Fibroblast of lung (primary cell): ENCODE results near the gene C1QTNF9. TPM values are rescaled to one million over a fixed set of nuclear protein-coding genes. Genes with fewer than 3 reads are reported as not detected.

Source experiments
- DNase-seq, 2 donors: peaks; one replicate each; pipeline versions ENCODE4 v3.0.0 to v3.0.0-alpha.2; 2010; ENCODE audit warnings: low read depth in 2 of 2
- H2AFZ ChIP-seq: 2 replicates; pipeline ENCODE4 v1.5.1; 2012; ENCODE audit warnings: low read length, control low read depth, inconsistent platforms
- H3K27ac ChIP-seq: 2 replicates; pipeline ENCODE4 v1.5.1; 2011; ENCODE audit warnings: low read length, control low read depth; ENCODE audit not compliant: insufficient read depth
- H3K27me3 ChIP-seq: 2 replicates; pipeline ENCODE4 v1.5.1; 2011; ENCODE audit warnings: mild to moderate bottlenecking, low read length; ENCODE audit not compliant: control insufficient read depth, insufficient read depth
- H3K36me3 ChIP-seq: 2 replicates; pipeline ENCODE4 v1.5.1; 2011; ENCODE audit warnings: low read length; ENCODE audit not compliant: control insufficient read depth, insufficient read depth
- H3K4me1 ChIP-seq: 2 replicates; pipeline ENCODE4 v1.5.1; 2011; ENCODE audit warnings: low read length; ENCODE audit not compliant: control insufficient read depth, insufficient read depth; ENCODE audit errors: extremely low read depth
- H3K4me2 ChIP-seq: 2 replicates; pipeline ENCODE4 v1.5.1; 2011; ENCODE audit warnings: low read length, control low read depth; ENCODE audit not compliant: insufficient read depth; ENCODE audit errors: extremely low read depth
- H3K4me3 ChIP-seq, 4 experiments: fragments of 200-600 bp in 1 of 4; sonication (generic) in 1 of 4; replicated peaks in 1 of 4; 2 replicates each; pipeline ENCODE4 v1.5.1; 2011 to 2016; ENCODE audit warnings: low read length in 4 of 4, low read depth in 3 of 4, mild to moderate bottlenecking in 3 of 4, control low read depth in 2 of 4, inconsistent platforms in 1 of 4, mixed read lengths in 1 of 4; ENCODE audit not compliant: insufficient read depth in 1 of 4; ENCODE audit errors: control extremely low read depth in 1 of 4
- H3K79me2 ChIP-seq: 2 replicates; pipeline ENCODE4 v1.5.1; 2012; ENCODE audit warnings: mild to moderate bottlenecking, low read length, inconsistent platforms; ENCODE audit not compliant: control insufficient read depth, insufficient read depth
- H3K9ac ChIP-seq: 2 replicates; pipeline ENCODE4 v1.5.1; 2011; ENCODE audit warnings: mild to moderate bottlenecking, low read length, control low read depth; ENCODE audit not compliant: insufficient read depth
- H3K9me3 ChIP-seq: 2 replicates; pipeline ENCODE4 v1.5.1; 2012; ENCODE audit warnings: low read depth, low read length; ENCODE audit not compliant: control insufficient read depth, insufficient read depth
- H4K20me1 ChIP-seq: 2 replicates; pipeline ENCODE4 v1.5.1; 2011; ENCODE audit warnings: low read length; ENCODE audit not compliant: control insufficient read depth, insufficient read depth; ENCODE audit errors: extremely low read depth
- CTCF ChIP-seq, 2 donors: IDR thresholded peaks in 1 of 2; conservative IDR thresholded peaks in 1 of 2; 1 replicate in 1 of 2; 2 replicates in 1 of 2; pipeline ENCODE4 v1.5.1; 2011 to 2012; ENCODE audit warnings: low read length in 2 of 2, control low read depth in 1 of 2, inconsistent platforms in 1 of 2, low read depth in 1 of 2, mild to moderate bottlenecking in 1 of 2
- EZH2 ChIP-seq: IDR thresholded peaks from 2 replicates; pipeline ENCODE4 v1.5.1; 2012; ENCODE audit warnings: low read length, control low read depth, mild to moderate bottlenecking; ENCODE audit errors: missing control alignments
- polyA plus RNA-seq, 2 donors: library from polyadenylated mRNA; depleted of rRNA in 1 of 2; stranded (reverse) in 1 of 2; unstranded in 1 of 2; fragments of >200 nt; gene quantifications; 2 replicates each; pipeline ENCODE4 v1.2.1, GENCODE V29; 2011 to 2012; ENCODE audit warnings: missing spikeins in 1 of 2
- total RNA-seq: library from RNA; depleted of rRNA; stranded (reverse); fragments of >200 nt; gene quantifications from 2 replicates; pipeline ENCODE4 v1.2.1, GENCODE V29; 2014

Gene C1QTNF9
- total and polyA plus RNA-seq, 2 donors (not counting 1 experiment from before 2014, with no cell fraction given): 0.51 TPM; not detected in 1

GRCh38 chr13:24287748-24288287 lies 21.6 kb upstream of the C1QTNF9 start:
- Histone ChIP-seq H3K36me3 (peaks cover 6% of the 10 kb centered on the region), H3K27ac (no peak overlapping the region), H3K27me3 (no peaks in the 10 kb centered on the region), H3K9ac (no peak overlapping the region), H3K4me1 (no peaks in the 10 kb centered on the region), H2AFZ (no peak overlapping the region), H4K20me1 (no peaks in the 10 kb centered on the region), H3K4me2 (no peak overlapping the region), H3K79me2 (no peaks in the 10 kb centered on the region), H3K9me3 (no peaks in the 10 kb centered on the region), H3K4me3 (no peak overlapping the region)
- DNase-seq: no peak
- TF ChIP-seq EZH2 (no peak), CTCF (conservative IDR thresholded peaks at IDR 0.05 in 1 of 2, IDR thresholded peaks at IDR 0.05 in 1 of 2; ENCODE audit: low read depth in 1 of 2, low read length in 2 of 2) (no peak)

DNA sequence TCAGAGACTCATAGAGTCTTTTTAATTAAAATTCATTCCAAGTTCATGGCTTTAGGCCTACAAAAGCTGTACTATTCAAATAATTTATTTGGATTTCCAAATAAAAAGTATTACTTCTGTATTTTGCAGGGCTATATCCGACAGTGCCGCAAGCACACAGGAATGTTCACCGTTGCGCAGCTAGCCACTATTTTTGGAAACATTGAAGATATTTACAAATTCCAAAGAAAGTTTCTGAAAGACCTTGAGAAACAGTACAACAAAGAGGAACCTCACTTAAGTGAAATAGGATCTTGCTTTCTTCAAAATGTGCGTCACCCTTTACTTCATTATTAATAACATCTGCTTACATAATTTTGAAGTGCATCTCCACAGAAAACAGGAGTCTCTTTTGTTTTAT lies 20.5 kb upstream of the C1QTNF9 start:
- no peak overlapping the region for H2AFZ ChIP-seq
- peaks cover 8% of the 10 kb centered on the region for H3K36me3 ChIP-seq
- no peak overlapping the region for H3K27ac ChIP-seq
- no peak for TF ChIP-seq EZH2
- TF ChIP-seq CTCF (conservative IDR thresholded peaks at IDR 0.05 in 1 of 2, IDR thresholded peaks at IDR 0.05 in 1 of 2; ENCODE audit: low read depth in 1 of 2, low read length in 2 of 2): no peak
- H3K4me3 ChIP-seq: no peak overlapping the region
- H3K27me3 ChIP-seq: no peaks in the 10 kb centered on the region
- H3K79me2 ChIP-seq: no peaks in the 10 kb centered on the region
- H4K20me1 ChIP-seq: no peaks in the 10 kb centered on the region
- H3K4me2 ChIP-seq: no peak overlapping the region
- no peak for DNase-seq
- no peak overlapping the region for H3K9ac ChIP-seq
- H3K9me3 ChIP-seq: no peaks in the 10 kb centered on the region
- no peaks in the 10 kb centered on the region for H3K4me1 ChIP-seq

GRCh38 chr13:24290280-24290932 lies 19.0 kb upstream of the C1QTNF9 start:
- H3K27me3 ChIP-seq: no peaks in the 10 kb centered on the region
- H3K36me3 ChIP-seq: peaks cover 8% of the 10 kb centered on the region
- no peaks in the 10 kb centered on the region for H4K20me1 ChIP-seq
- H3K4me3 ChIP-seq: no peak overlapping the region
- H3K4me2 ChIP-seq: no peak overlapping the region
- no peak overlapping the region for H3K27ac ChIP-seq
- no peaks in the 10 kb centered on the region for H3K9me3 ChIP-seq
- no peaks in the 10 kb centered on the region for H3K4me1 ChIP-seq
- H3K79me2 ChIP-seq: no peaks in the 10 kb centered on the region
- no peak overlapping the region for H3K9ac ChIP-seq
- H2AFZ ChIP-seq: no peak overlapping the region
- no peak for TF ChIP-seq EZH2
- no peak for TF ChIP-seq CTCF (conservative IDR thresholded peaks at IDR 0.05 in 1 of 2, IDR thresholded peaks at IDR 0.05 in 1 of 2; ENCODE audit: low read depth in 1 of 2, low read length in 2 of 2)
- no peak for DNase-seq
